Cardiac fibroblast (primary cell): ENCODE data around the gene ACHE.
"Not testable (repeated sequence)": the region's sequence is repeated elsewhere in the genome, so short reads cannot be mapped to it uniquely, and the experiment has no call there.

ENCODE experiments used
- DNase-seq, 2 donors: peaks; one replicate each; pipeline versions ENCODE4 v3.0.0 to v3.0.0-alpha.2; 2010; ENCODE audit warnings: low read depth in 2 of 2
- H3K4me3 ChIP-seq, 2 donors: replicated peaks in 1 of 2; 1 replicate in 1 of 2; 2 replicates in 1 of 2; pipeline ENCODE4 v1.5.1; 2011; ENCODE audit warnings: low read depth in 2 of 2, low read length in 2 of 2, mild to moderate bottlenecking in 2 of 2, moderate library complexity in 1 of 2
- TF ChIP-seq, protein P1 (sequence below): IDR thresholded peaks from one replicate; pipeline ENCODE4 v1.5.1; 2011; ENCODE audit warnings: low read depth, mild to moderate bottlenecking, low read length, inconsistent platforms

The ACHE gene

DNA sequence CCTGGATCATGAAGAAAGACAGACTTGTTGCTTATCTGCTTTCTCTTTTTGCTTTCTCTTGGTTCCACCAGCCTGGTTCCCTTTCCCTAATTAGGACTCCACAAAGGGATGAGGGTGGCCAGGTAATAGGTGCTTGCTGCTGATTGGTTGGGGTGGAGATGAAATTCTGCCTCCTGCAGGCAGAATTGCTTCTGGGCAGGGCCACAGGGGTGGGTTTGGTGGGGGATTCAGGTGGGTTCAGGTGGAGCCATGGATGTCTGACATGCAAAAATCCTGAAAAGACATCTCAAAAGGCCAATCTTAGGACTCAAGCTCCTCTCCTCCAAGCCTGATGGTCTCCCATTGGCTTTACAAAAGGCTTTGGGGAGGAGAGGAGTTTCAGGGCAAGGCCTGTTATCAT, 25.4 kb upstream of the ACHE start:
- no peak for DNase-seq
- TF ChIP-seq, protein P1, sequence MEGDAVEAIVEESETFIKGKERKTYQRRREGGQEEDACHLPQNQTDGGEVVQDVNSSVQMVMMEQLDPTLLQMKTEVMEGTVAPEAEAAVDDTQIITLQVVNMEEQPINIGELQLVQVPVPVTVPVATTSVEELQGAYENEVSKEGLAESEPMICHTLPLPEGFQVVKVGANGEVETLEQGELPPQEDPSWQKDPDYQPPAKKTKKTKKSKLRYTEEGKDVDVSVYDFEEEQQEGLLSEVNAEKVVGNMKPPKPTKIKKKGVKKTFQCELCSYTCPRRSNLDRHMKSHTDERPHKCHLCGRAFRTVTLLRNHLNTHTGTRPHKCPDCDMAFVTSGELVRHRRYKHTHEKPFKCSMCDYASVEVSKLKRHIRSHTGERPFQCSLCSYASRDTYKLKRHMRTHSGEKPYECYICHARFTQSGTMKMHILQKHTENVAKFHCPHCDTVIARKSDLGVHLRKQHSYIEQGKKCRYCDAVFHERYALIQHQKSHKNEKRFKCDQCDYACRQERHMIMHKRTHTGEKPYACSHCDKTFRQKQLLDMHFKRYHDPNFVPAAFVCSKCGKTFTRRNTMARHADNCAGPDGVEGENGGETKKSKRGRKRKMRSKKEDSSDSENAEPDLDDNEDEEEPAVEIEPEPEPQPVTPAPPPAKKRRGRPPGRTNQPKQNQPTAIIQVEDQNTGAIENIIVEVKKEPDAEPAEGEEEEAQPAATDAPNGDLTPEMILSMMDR, result no peak
- no peak overlapping the region for H3K4me3 ChIP-seq

DNA sequence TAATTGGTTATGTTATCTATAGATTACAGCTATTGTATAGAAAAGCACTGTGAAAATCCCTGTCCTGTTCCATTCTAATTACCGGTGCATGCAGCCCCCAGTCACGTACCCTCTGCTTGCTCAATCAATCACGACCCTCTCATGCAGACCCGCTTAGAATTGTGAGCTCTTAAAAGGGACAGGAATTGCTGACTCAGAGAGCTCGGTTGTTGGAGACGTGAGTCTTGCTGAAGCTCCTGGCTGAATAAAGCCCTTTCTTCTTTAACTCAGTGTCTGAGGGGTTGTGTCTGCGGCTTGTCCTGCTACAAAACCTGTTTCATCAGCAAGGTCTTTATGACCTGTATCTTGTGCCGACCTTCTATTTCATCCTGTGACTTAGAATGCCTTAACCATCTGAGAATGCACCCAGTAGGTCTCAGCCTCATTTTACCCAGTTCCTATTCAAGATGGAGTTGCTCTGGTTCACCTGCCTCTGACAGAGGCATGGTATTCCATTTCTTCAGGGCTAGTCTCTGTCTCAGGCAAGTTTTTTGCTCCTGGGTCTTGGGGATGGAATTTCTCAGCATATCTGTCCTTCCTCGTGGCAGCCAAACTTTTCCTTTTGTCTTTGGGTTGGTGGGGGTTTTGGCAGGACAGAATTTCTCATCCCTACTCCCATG, 24.2 kb upstream of the ACHE start:
- not testable (repeated sequence) for DNase-seq, H3K4me3 ChIP-seq

DNA sequence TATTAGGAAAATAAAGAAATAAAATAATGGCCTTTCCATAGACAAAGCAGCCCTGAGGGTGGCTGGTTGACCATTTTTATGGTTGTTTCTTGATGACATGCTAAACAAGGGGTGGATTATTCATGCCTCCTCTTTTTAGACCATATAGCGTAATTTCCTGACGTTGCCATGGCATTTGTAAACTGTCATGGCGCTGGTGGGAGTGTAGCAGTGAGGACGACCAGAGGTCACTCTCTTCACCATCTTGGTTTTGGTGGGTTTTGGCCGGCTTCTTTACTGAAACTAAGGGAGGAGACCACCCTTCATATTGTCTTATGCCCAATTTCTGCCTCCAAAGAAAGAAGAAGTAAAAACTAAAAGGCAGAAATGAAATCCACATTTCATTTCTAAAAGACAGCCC, 23.6 kb upstream of the ACHE start:
- not testable (repeated sequence) for H3K4me3 ChIP-seq, DNase-seq

DNA sequence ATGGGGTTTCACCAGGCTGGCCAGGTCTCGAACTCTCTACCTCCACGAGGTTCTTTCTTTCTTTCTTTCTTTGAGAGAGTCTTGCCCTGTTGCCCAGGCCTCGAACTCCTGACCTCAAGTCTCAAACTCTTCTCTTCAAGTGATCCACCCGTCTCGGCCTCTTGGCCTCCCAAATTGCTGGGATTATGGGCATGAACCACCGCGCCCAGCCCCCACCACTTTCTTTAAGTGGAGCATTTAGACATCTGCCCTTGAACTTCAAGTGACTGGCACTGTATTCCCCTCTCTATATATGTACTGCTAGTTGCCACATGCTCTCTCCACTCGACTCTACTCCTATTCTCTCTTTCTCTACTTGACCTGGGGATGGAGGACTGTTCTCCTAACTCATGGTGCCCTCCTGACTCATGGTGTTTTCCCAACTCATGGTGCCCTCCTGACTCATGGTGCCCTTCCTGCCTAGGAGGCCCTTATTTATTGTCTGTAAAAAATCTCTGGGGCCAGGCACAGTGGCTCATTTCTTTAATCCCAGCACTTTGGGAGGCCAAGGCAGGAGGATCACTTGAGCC, 19.3 kb upstream of the ACHE start:
- H3K4me3 ChIP-seq, result no peak overlapping the region
- TF ChIP-seq, protein P1, result no peak
- peak in 1 of 2 donors; percentile 22 for DNase-seq

DNA sequence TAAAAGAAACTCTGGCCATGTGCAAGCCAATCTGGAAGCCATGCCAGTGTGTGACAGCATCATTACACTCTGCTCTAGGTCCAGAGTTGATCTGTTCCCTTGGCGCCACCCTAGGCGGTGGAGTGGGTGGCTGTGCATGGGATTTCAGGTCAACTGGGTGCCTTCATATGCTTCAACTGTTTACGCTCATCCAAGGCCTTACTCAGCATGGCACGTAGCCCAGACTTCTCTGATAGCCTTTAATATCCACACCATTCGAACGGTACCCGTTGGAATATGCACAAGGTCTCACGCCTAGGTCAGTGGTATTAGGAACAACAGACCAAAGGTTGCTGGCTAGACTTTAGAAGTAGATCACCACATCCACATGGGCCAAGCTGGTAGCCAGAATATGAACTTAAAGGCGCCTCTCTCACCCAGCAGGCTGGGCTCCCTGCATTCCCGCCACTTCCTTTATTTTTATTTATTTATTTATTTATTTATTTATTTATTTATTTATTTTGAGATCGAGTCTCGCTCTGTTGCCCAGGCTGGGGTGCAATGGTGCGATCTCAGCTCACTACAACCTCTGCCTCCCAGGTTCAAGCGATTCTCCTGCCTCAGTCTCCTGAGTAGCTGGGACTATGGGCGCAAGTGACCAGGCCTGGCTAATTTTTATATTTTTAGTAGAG, 18.7 kb upstream of the ACHE start:
- no peak overlapping the region for H3K4me3 ChIP-seq
- TF ChIP-seq, protein P1, result no peak
- no peak for DNase-seq

DNA sequence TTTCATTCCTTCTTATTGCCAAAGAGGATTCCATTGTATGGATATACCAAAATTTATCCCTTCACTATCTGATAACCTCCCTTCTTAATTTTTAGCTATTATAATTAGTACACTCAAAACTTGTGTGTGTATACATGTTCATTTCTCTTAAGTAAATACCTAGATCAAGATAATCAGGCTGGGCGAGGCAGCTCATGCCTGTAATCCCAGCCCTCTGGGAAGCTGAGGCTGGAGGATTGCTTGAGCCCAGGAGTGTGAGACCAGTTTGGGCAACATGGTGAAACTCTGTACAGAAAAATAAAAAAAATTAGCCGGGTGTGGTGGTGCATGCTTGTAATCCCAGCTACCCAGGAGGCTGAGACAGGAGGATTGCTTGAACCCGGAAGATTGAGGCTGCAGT, 15.8 kb upstream of the ACHE start:
- TF ChIP-seq, protein P1, result no peak
- no peak overlapping the region for H3K4me3 ChIP-seq
- no peak for DNase-seq

DNA sequence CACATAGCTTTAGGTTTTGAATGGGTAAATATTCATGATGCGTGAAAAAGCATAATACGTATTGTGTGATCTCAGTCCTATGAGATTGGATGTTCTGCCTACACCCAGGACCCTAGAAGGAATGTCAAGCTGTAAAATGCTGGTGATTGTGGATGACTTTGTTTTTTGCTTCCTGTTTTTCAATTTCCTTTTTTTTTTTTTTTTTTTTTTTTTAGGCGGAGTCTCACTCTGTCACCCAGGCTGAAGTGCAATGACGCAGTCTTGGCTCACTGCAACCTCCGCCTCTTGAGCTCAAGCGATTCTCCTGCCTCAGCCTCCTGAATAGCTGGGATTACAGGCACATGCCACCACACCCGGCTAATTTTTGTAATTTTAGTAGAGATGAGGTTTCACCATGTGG, 14.8 kb upstream of the ACHE start:
- not testable (repeated sequence) for DNase-seq, H3K4me3 ChIP-seq

DNA sequence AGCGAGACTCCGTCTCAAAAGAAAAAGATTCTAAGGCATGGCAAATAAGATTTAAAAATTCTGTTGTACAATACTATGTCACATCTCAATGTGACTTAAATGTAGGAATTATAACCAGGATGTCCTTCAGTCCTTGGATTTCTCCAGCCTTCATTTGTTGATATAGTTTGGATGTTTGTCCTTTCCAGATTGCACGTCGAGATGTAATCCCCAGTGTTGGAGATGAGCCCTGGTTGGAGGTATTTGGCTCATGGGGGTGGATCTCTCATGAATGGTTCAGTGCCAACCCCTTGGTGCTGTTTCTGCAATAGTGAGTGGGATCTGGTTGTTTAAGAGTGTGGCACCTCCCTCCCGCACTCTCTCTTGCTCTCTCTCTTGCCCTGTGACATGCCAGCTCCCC, 12.8 kb upstream of the ACHE start:
- no peak for DNase-seq
- TF ChIP-seq, protein P1, result no peak
- no peak overlapping the region for H3K4me3 ChIP-seq
